GM12878 (cell line): ENCODE results near the gene APOM. TPM values are rescaled to one million over a fixed set of nuclear protein-coding genes. Genes with fewer than 3 reads are reported as not detected.

Experiments
- ATAC-seq: fragments of 200-7000 bp; cut with Tn5 transposase; 3 replicates; pipeline ENCODE4 v1.9.1; 2020; ENCODE audit warnings: mild to moderate bottlenecking, moderate library complexity
- BruUV-seq: library from RNA; stranded (reverse); fragments of 400-500 nt; replicated peaks from 2 replicates; lab custom pipeline; 2021; lab: Mats Ljungman, UMichigan
- CTCF ChIA-PET: fragments of 300-600 bp; sonication (Branson Sonifier 250); formaldehyde crosslinking; extraction: SDS; loops from one replicate; lab custom pipeline; 2021; ENCODE audit warnings: inconsistent platforms; lab: Yijun Ruan, JAX
- POLR2A ChIA-PET: fragments of 350-600 bp; formaldehyde crosslinking; extraction: SDS; loops from one replicate; lab custom pipeline; 2021; ENCODE audit warnings: inconsistent platforms; lab: Charles Lee
- RAD21 ChIA-PET: fragments of 300-600 bp; sonication (Branson Sonifier 250); formaldehyde crosslinking; loops from one replicate; lab custom pipeline; 2023; ENCODE audit warnings: antibody characterized with exemption; ENCODE audit not compliant: unreplicated experiment; lab: Charles Lee
- SMC1A ChIA-PET: fragments of 300-600 bp; sonication (Branson Sonifier 250); formaldehyde crosslinking; loops from one replicate; lab custom pipeline; 2023; ENCODE audit not compliant: unreplicated experiment, uncharacterized antibody; lab: Charles Lee
- DNase-seq: peaks from one replicate; pipeline ENCODE4 v3.0.0-alpha.2; 2011; ENCODE audit warnings: low read depth, low spot score
- FAIRE-seq: peaks from 3 replicates; lab custom pipeline; 2011; peaks lifted over from hg19 to GRCh38; lab: Jason Lieb, UNC
- H2AFZ ChIP-seq: 2 replicates; pipeline ENCODE4 v1.6.0; 2011; ENCODE audit warnings: low read depth, low read length, control low read depth; ENCODE audit not compliant: control insufficient read depth
- H3K27ac ChIP-seq: 2 replicates; pipeline ENCODE4 v1.5.1; 2011; ENCODE audit warnings: control low read depth; ENCODE audit not compliant: control insufficient read depth, insufficient read depth
- H3K27me3 ChIP-seq, 2 experiments: replicated peaks in 1 of 2; 2 replicates each; pipeline versions ENCODE4 v1.6.0 to v1.6.1; 2011; ENCODE audit warnings: low read length in 1 of 2; ENCODE audit not compliant: control insufficient read depth in 2 of 2, insufficient read depth in 2 of 2
- H3K36me3 ChIP-seq, 2 experiments: 2 replicates each; pipeline ENCODE4 v1.5.1; 2011; ENCODE audit warnings: low read length in 1 of 2; ENCODE audit not compliant: control insufficient read depth in 2 of 2, insufficient read depth in 2 of 2
- H3K4me1 ChIP-seq: 2 replicates; pipeline ENCODE4 v1.6.1; 2011; ENCODE audit warnings: mild to moderate bottlenecking, low read length, moderate library complexity, mixed read lengths; ENCODE audit not compliant: control insufficient read depth, insufficient read depth
- H3K4me2 ChIP-seq: 2 replicates; pipeline ENCODE4 v1.6.0; 2011; ENCODE audit warnings: control low read depth; ENCODE audit not compliant: control insufficient read depth, insufficient read depth
- H3K4me3 ChIP-seq: fragments of 200-600 bp; sonication (generic); 2 replicates; pipeline ENCODE4 v1.5.1; 2016
- H3K79me2 ChIP-seq: 2 replicates; pipeline ENCODE4 v1.6.0; 2011; ENCODE audit warnings: low read length; ENCODE audit not compliant: control insufficient read depth, insufficient read depth
- H3K9ac ChIP-seq: 2 replicates; pipeline ENCODE4 v1.8.0; 2011; ENCODE audit warnings: low read length, control low read depth, mixed read lengths; ENCODE audit not compliant: control insufficient read depth, insufficient read depth
- H3K9me3 ChIP-seq: replicated peaks from 3 replicates; pipeline ENCODE4 v1.5.1; 2011; ENCODE audit warnings: mild to moderate bottlenecking, low read length; ENCODE audit not compliant: control insufficient read depth, insufficient read depth
- H4K20me1 ChIP-seq: 2 replicates; pipeline ENCODE4 v1.6.0; 2011; ENCODE audit not compliant: control insufficient read depth, insufficient read depth
- CEBPB ChIP-seq, 2 experiments: fragments of 150-350 bp in 1 of 2; IDR thresholded peaks; 2 replicates each; pipeline ENCODE4 v1.6.1; 2012 to 2014; ENCODE audit warnings: low read depth in 2 of 2, low read length in 2 of 2, borderline replicate concordance in 1 of 2, inconsistent platforms in 1 of 2
- FOS ChIP-seq: IDR thresholded peaks from 3 replicates; pipeline ENCODE4 v1.6.1; 2011; ENCODE audit warnings: borderline replicate concordance; ENCODE audit not compliant: insufficient read length; ENCODE audit errors: extremely low read depth
- GATAD2B ChIP-seq: fragments of 450-650 bp; conservative IDR thresholded peaks from 2 replicates; pipeline ENCODE4 v1.6.1; 2017; ENCODE audit warnings: low read depth, mild to moderate bottlenecking, moderate library complexity
- MYC ChIP-seq: IDR thresholded peaks from 2 replicates; pipeline ENCODE4 v1.6.1; 2011; ENCODE audit warnings: mild to moderate bottlenecking, low read length, moderate library complexity, inconsistent platforms; ENCODE audit not compliant: insufficient read depth, insufficient replicate concordance, insufficient read length, severe bottlenecking
- POLR2A ChIP-seq: IDR thresholded peaks from 2 replicates; pipeline ENCODE4 v1.6.1; 2011; ENCODE audit warnings: low read depth, mild to moderate bottlenecking, low read length
- WGBS: methylation state at CpG from one replicate; pipeline ENCODE4 v1.1.6; 2016; ENCODE audit warnings: low lambda C conversion rate; ENCODE audit not compliant: insufficient replicate concordance, insufficient coverage; ENCODE audit errors: missing lambda C conversion rate; 5-methylcytosine and 5-hydroxymethylcytosine counted together
- in situ Hi-C: fragments of 300-500 bp; cut with MboI; formaldehyde crosslinking; loops from 9 replicates; pipeline ENCODE4 v1.14.3; 2018; ENCODE audit warnings: mixed read lengths
- intact Hi-C: fragments of 100-400 bp; cut with micrococcal nuclease; formaldehyde crosslinking; loops from one replicate; pipeline ENCODE4 v1.14.2; 2022; ENCODE audit not compliant: unreplicated experiment
- polyA plus RNA-seq, 11 experiments: library from polyadenylated mRNA; depleted of rRNA in 4 of 11; unstranded in 6 of 11; stranded (reverse) in 5 of 11; fragments of >200 nt; fragmentation: Nextera tagmentation in 4 of 11; fragmentation: Illumina TruSeq in 1 of 11; extraction: Ambion mirVana in 4 of 11; extraction: Trizol in 1 of 11; gene quantifications; 1 replicate in 1 of 11; 2 replicates in 10 of 11; pipeline versions ENCODE4 v1.2.1 to v1.2.3, GENCODE V29; 2011 to 2016; ENCODE audit warnings: inconsistent platforms in 2 of 11, missing spikeins in 2 of 11, low read depth in 1 of 11
- total RNA-seq, 4 experiments: library from RNA; depleted of rRNA in 3 of 4; stranded (reverse); fragments of >200 nt in 3 of 4; fragmentation: Illumina TruSeq in 1 of 4; extraction: Trizol in 1 of 4; gene quantifications; 2 replicates each; pipeline versions ENCODE4 v1.2.1 to v1.2.3, GENCODE V29; 2013 to 2021
- TF ChIP-seq, protein P1 (sequence below): fragments of 450-650 bp; IDR thresholded peaks from 2 replicates; pipeline ENCODE4 v1.6.1; 2016; ENCODE audit warnings: mild to moderate bottlenecking
- TF ChIP-seq, protein P2 (sequence below): IDR thresholded peaks from 2 replicates; pipeline ENCODE4 v1.6.1; 2011; ENCODE audit warnings: low read depth, low read length, improper control_type of control experiment, borderline replicate concordance

APOM gene
- total and polyA plus RNA-seq, 10 of the 15 experiments (the other 5 are each of a cell fraction or from before 2014, with no cell fraction given): 4.0 to 14.1 (median 7.1) TPM

DNA sequence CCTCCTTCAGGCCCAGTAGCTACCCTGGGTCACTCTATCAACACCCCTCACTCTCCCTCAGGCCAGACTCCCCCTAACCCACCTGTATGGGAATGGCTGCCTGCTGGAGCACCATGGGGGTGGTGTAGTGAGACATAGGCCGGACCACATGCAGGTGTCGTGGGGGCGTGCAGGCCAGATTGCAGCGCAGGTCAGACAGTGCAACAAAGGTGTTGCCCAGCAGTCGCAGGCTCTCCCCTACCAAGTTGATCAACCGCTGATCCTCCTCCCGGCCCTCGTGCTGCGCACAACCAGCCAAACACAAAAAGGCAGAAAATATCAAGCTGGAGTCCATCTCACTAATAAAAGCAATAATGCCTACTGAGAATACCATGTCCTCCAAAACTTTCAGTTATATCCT lies 10.4 kb upstream of the APOM start:
- ChIA-PET SMC1A (no interaction called here), POLR2A (interaction anchor here (0.6 kb wide), 1 partner anchor 497 kb away, joined by 4 read pairs; no protein-coding TSS in a partner anchor), CTCF (no interaction called here), RAD21 (no interaction called here)
- intact Hi-C loops (no loop called here), in situ Hi-C loops (no loop called here)
- no peak overlapping the region for H2AFZ ChIP-seq
- DNase-seq: no peak
- no peak overlapping the region for H3K4me3 ChIP-seq
- no peak overlapping the region for H3K27ac ChIP-seq
- no peaks in the 10 kb centered on the region for H3K4me1 ChIP-seq
- H3K9ac ChIP-seq: no peak overlapping the region
- no TSS peak for BruUV-seq
- peaks cover 40 to 52% of the 10 kb centered on the region in 2 experiments for H3K36me3 ChIP-seq
- H3K4me2 ChIP-seq: no peak overlapping the region
- H3K79me2 ChIP-seq: peaks cover 13% of the 10 kb centered on the region
- no peak for TF ChIP-seq CEBPB (IDR thresholded peaks at IDR 0.05; ENCODE audit: borderline replicate concordance in 1 of 2, low read depth in 2 of 2, low read length in 2 of 2)
- TF ChIP-seq, protein P1, sequence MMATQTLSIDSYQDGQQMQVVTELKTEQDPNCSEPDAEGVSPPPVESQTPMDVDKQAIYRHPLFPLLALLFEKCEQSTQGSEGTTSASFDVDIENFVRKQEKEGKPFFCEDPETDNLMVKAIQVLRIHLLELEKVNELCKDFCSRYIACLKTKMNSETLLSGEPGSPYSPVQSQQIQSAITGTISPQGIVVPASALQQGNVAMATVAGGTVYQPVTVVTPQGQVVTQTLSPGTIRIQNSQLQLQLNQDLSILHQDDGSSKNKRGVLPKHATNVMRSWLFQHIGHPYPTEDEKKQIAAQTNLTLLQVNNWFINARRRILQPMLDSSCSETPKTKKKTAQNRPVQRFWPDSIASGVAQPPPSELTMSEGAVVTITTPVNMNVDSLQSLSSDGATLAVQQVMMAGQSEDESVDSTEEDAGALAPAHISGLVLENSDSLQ: no peak
- no peak for TF ChIP-seq MYC
- TF ChIP-seq FOS: no peak
- TF ChIP-seq, protein P2, sequence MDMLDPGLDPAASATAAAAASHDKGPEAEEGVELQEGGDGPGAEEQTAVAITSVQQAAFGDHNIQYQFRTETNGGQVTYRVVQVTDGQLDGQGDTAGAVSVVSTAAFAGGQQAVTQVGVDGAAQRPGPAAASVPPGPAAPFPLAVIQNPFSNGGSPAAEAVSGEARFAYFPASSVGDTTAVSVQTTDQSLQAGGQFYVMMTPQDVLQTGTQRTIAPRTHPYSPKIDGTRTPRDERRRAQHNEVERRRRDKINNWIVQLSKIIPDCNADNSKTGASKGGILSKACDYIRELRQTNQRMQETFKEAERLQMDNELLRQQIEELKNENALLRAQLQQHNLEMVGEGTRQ: no peak
- no peak for TF ChIP-seq POLR2A
- no peak for TF ChIP-seq GATAD2B
- no peaks in the 10 kb centered on the region; the same call in 1 of the 2 replicates for H4K20me1 ChIP-seq
- WGBS: 99% methylated on average over 9 of the region's 9 CpGs
- H3K9me3 ChIP-seq: no peaks in the 10 kb centered on the region
- FAIRE-seq: no peak
- H3K27me3 ChIP-seq: no peaks in the 10 kb centered on the region
- ATAC-seq: no peak
